Activated CD4-positive, CD25-positive, alpha-beta regulatory T cell (primary cell): Measurements from ENCODE around the gene SAMD4A.

ENCODE experiments used
- DNase-seq, 4 experiments: peaks; one replicate each; lab custom pipeline; 2025; lab: John Stamatoyannopoulos, UW

Gene SAMD4A

DNA sequence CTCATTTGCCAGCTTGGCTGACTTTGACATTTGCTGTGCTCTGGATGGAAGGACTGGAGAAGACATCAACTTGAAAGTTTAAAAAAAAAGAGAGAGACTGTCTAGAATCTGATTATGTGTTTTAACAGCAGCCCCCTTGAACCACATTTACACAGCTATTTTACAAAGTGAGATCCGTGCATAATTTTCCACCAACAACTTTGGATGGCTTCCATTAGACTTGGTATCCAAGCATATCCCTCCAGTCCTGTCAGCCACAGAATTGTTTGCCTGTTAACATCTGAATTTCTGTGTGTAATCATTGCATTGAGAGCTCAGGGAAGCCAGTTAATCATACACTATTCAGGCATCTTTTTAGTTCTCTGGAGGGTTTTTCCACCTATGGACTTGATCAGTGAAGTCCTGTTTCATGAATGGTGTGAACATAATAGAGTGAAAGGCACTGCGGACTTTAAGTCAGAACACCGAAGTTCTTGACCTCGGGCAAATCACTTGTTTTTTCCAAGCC lies 93.7 kb downstream of the SAMD4A start:
- DNase-seq = no peak

DNA sequence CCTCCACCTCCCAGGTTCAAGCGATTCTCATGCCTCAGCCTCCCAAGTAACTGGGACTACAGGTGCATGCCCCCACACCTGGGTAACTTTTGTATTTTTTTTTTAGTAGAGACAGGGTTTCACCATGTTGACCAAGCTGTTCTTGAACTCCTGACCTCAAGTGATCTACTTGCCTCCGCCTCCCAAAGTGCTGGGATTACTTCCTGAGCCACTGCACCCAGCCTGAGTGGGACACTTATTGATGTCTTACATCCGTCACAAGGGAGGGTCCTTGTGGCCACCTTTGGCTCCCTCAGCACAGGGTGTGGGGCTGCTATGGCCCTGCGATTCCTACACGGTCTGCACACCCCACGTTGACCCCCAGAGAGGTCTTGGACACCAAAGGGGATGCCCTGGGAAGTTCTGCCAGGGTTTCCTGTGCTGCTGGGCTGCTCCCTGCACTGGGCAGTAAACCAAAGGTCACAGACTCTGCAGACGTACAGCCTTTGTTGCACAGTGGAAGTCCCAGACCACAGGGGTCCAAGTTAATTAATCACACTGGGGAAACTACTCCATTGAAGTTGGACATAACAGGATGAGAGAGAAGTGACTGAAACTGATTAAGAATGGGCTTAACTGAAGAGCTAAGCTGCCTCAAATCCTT lies 95.7 kb downstream of the SAMD4A start:
- no peak for DNase-seq

- DNase-seq = no peak
These were observed 98.0 kb downstream of the SAMD4A start for GRCh38 chr14:54664961-54665360.

- no peak for DNase-seq
These were observed 99.0 kb downstream of the SAMD4A start for GRCh38 chr14:54665946-54666345.

- DNase-seq = no peak
These were observed 100.3 kb downstream of the SAMD4A start for GRCh38 chr14:54667026-54667744.

- DNase-seq = no peak
These were observed 100.8 kb downstream of the SAMD4A start for GRCh38 chr14:54667764-54668163.

GRCh38 chr14:54669721-54670561 lies 103.0 kb downstream of the SAMD4A start:
- no peak for DNase-seq

DNA sequence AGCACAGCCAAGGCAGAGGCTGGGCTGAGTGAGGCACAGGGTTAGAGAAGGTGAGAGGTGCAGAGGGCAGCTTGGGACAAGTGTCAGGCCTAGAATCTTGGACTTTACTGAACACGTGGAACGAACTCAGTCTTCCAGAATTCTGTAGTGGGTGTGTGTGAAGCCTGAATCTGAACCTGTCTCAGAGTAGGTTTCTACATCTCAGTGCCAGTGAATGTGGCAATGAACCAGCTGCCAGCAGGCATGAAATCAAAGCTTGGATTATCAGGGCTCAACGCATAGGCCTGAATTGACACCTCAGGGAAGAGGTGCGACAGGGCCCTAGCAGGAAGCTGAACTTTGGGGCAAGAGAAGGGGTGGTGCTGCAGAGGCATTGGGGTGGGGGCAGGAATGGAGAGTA lies 104.6 kb downstream of the SAMD4A start:
- DNase-seq = no peak

DNA sequence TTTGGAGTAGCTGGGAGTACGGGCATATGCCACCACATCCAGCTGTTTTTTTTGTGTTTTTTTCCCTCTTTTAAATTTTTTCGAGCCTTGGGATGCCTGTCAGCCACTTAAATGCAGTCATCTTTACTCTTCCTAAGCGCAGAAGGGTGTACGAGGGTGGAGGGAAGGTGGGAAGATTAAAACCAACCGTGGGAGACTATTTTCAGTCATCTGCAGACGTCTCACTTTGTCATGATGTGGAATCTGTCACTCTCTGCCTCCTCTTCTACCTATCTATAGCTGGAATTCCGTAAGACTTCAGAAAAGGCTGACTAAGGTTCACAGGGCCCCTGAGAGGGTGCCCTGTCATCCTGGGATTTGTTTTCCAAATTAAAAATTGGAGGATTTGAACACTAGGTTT lies 105.3 kb downstream of the SAMD4A start:
- DNase-seq = no peak

DNA sequence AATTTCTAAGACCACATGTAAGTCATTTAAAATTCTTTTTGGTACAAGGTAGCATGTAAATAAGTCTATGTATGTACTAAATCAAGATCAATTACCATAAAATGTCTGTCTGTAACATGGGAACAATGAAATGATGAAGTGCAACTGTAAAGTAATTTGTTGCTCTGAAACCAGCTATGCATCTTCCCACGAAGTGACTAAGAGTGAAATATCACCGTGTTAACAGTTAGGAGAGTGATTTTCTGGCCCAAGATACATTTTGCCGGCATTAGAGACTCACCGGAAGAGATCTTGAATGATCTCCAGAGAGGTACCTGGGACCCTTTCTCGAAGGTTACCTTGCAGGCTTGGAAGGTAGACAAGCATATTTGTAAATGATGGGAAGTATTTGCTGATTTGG lies 105.8 kb downstream of the SAMD4A start:
- no peak for DNase-seq

- DNase-seq = no peak
These were observed 106.5 kb downstream of the SAMD4A start for GRCh38 chr14:54673193-54674045.

- no peak for DNase-seq
These were observed 107.3 kb downstream of the SAMD4A start for GRCh38 chr14:54674046-54674741.

DNA sequence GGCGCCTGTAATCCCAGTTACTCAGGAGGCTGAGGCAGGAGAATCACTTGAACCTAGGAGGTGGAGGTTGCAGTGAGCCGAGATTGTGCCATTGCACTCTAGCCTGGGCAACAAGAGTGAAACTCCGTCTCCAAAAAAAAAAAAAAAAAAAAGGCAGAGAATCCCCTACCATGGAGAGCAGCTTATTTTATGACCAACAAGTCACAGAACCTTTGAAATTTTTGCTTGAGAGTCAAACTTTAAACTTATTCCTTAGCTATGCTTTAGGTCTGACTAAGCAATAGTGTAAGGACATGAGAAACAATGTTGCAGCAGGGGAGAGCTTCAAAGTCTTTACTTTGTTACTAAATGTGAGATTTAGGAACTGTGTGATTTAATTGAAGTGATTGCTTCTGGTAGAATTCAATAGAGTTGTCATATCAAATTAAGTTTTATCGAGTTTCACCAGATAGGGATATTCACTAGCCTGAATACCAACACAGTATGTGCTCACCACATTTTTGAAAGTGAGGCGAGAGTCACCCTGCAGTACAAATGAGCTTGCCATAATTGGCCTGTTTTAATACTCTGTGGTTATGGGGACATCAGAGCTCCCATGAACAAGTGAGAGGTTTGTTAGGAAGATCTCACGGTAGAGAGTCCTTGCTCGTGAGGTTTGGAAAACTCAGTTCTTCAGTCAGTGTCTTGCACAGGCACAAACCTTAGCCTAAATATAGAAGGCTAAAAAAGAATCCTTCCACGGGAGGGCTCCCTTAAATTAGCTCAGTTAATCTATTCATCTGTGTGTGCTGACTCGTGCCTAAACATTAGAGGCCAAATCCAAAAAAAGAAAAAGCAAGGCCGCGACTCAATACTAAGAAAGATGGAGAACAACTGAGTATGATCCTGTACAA lies 108.6 kb downstream of the SAMD4A start:
- no peak for DNase-seq

GRCh38 chr14:54676812-54677708 lies 110.1 kb downstream of the SAMD4A start:
- DNase-seq = no peak

DNA sequence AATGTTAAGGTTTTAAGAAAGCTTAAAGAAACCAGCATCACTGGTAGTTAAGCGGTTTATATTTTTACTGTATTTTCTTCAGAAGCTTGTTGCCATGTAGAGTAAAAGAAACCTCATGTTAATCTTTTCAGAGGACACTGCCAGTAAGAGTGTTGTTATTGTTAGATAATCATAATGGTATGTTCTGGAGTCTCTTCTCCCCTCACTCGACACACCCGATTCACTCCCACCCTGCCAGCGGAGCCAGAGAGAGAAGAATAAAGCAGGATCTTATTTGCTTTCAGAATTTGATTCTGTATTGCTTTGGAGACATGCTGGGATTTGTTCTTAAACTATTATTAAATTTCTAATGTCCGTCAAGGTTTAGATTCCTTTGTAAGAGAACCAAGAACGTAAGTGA lies 113.7 kb downstream of the SAMD4A start:
- DNase-seq = no peak

GRCh38 chr14:54681811-54682261 lies 114.9 kb downstream of the SAMD4A start:
- no peak for DNase-seq

- no peak for DNase-seq
These were observed 115.7 kb downstream of the SAMD4A start for GRCh38 chr14:54682578-54682977.

GRCh38 chr14:54683882-54684794 lies 117.2 kb downstream of the SAMD4A start:
- no peak for DNase-seq
